ENCODE measurements around the gene KCTD10.

- TF ChIP-seq, protein P1, sequence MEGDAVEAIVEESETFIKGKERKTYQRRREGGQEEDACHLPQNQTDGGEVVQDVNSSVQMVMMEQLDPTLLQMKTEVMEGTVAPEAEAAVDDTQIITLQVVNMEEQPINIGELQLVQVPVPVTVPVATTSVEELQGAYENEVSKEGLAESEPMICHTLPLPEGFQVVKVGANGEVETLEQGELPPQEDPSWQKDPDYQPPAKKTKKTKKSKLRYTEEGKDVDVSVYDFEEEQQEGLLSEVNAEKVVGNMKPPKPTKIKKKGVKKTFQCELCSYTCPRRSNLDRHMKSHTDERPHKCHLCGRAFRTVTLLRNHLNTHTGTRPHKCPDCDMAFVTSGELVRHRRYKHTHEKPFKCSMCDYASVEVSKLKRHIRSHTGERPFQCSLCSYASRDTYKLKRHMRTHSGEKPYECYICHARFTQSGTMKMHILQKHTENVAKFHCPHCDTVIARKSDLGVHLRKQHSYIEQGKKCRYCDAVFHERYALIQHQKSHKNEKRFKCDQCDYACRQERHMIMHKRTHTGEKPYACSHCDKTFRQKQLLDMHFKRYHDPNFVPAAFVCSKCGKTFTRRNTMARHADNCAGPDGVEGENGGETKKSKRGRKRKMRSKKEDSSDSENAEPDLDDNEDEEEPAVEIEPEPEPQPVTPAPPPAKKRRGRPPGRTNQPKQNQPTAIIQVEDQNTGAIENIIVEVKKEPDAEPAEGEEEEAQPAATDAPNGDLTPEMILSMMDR (IDR thresholded peaks at IDR 0.05) = no peak
- TF ChIP-seq POLR2A (IDR thresholded peaks at IDR 0.05) = no peak
Observed at GRCh38 chr12:109521831-109522230, 44.7 kb upstream of the KCTD10 start.

Measured in uterus (tissue), 2 donors.